ENCODE results near the gene ELOVL1.

- no peak for TF ChIP-seq CTCF (IDR thresholded peaks at IDR 0.05)
- TF ChIP-seq POLR2A (IDR thresholded peaks at IDR 0.05), result no peak
- TF ChIP-seq POLR2AphosphoS5 (IDR thresholded peaks at IDR 0.05), result no peak
- TF ChIP-seq EP300 (IDR thresholded peaks at IDR 0.05), result no peak
Measured at GRCh38 chr1:43373066-43373940, 5.5 kb upstream of the ELOVL1 start.
